Measurements from ENCODE around the gene IFNAR1. TPM values are rescaled to one million over a fixed set of nuclear protein-coding genes. Genes with fewer than 3 reads are reported as not detected.

Gene IFNAR1
- total RNA-seq, 1 experiment from 2014 or later: 14.2 TPM

GRCh38 chr21:33327326-33327725 lies 2.6 kb downstream of the IFNAR1 start:
- Histone ChIP-seq H3K18ac (ENCODE audit: insufficient read length, low read depth, low read length) (no peak overlapping the region), H3K9me3 (ENCODE audit: control insufficient read depth, low read depth, low read length) (no peaks in the 10 kb centered on the region), H2BK20ac (ENCODE audit: low read depth, low read length, poor library complexity, severe bottlenecking) (no peak overlapping the region), H3T11ph (ENCODE audit: low read length) (no peak overlapping the region), H2AFZ (ENCODE audit: low read length) (no peak overlapping the region), H3K79me1 (ENCODE audit: insufficient read depth, low read depth, low read length, poor library complexity, severe bottlenecking) (no peaks in the 10 kb centered on the region), H2BK12ac (ENCODE audit: insufficient read length, low read depth, low read length) (no peak overlapping the region), H3K4me1 (ENCODE audit: insufficient read depth, low read length) (no peaks in the 10 kb centered on the region), H3K23ac (ENCODE audit: insufficient read length, low read depth, low read length) (no peak overlapping the region), H2BK120ac (ENCODE audit: low read depth, low read length, poor library complexity, severe bottlenecking) (no peak overlapping the region), H3K23me2 (ENCODE audit: insufficient read length, low read depth, low read length, poor library complexity, severe bottlenecking) (peaks cover 7% of the 10 kb centered on the region), H3K9ac (ENCODE audit: extremely low read depth, insufficient read length, low read length) (no peak overlapping the region), H3K14ac (ENCODE audit: insufficient read depth, low read length) (no peak overlapping the region), H3K79me2 (ENCODE audit: insufficient read depth, low read length) (peaks cover 10% of the 10 kb centered on the region; the same call in 1 of the 2 replicates), H3K4ac (ENCODE audit: low read depth, low read length) (no peak overlapping the region), H4K8ac (replicated peaks; ENCODE audit: insufficient read length, low read depth, low read length) (no peak overlapping the region), H3K4me2 (ENCODE audit: insufficient read depth, insufficient read length, low read length) (no peak overlapping the region), H2BK5ac (ENCODE audit: insufficient read length, low read length) (no peak overlapping the region), H2BK15ac (ENCODE audit: low read depth, low read length) (no peak overlapping the region), H4K5ac (ENCODE audit: insufficient read length, low read depth, low read length) (no peak overlapping the region), H3K56ac (ENCODE audit: insufficient read length, low read depth, low read length) (no peak overlapping the region), H4K91ac (ENCODE audit: insufficient read length, low read depth, low read length) (no peak overlapping the region), H3K27me3 (ENCODE audit: insufficient read depth, low read length) (no peaks in the 10 kb centered on the region), H3K27ac (ENCODE audit: insufficient read length, low read depth, low read length) (no peak overlapping the region), H2AK5ac (ENCODE audit: insufficient read length, low read length) (no peak overlapping the region), H4K20me1 (ENCODE audit: control insufficient read depth, insufficient read depth, insufficient read length) (no peaks in the 10 kb centered on the region)
- no peak for TF ChIP-seq CTCF (conservative IDR thresholded peaks at IDR 0.05)
- H3K36me3 Mint-ChIP-seq (ENCODE audit: insufficient read depth in 1 of 3, low read depth in 3 of 3): peaks cover 4 to 29% (median 21%) of the 10 kb centered on the region in 3 experiments
- H3K4me1 Mint-ChIP-seq: no peaks in the 10 kb centered on the region
- no CpG with 5 or more reads among the region's 3 CpGs for WGBS (ENCODE audit: extremely low coverage, insufficient read length, low lambda C conversion rate)
- H3K27me3 Mint-ChIP-seq (ENCODE audit: low read depth): no peaks in the 10 kb centered on the region
- DNase-seq: no peak
- H3K9me3 Mint-ChIP-seq: peaks cover 4 to 8% of the 10 kb centered on the region in 2 experiments
- no peak overlapping the region for H3K4me3 Mint-ChIP-seq
- H3K27ac Mint-ChIP-seq: no peak overlapping the region
